HepG2 (cell line): ENCODE measurements around the gene MIR17HG. TPM values are rescaled to one million over a fixed set of nuclear protein-coding genes. Genes with fewer than 3 reads are reported as not detected.

Source experiments
- AKNA ChIP-seq: sonication (generic); formaldehyde crosslinking; IDR thresholded peaks from 2 replicates; pipeline ENCODE4 v1.4.0; 2020; ENCODE audit warnings: missing genetic modification reagents, borderline replicate concordance
- KLF15 ChIP-seq: sonication (generic); formaldehyde crosslinking; IDR thresholded peaks from 2 replicates; pipeline ENCODE4 v1.8.1; 2023; ENCODE audit warnings: borderline replicate concordance, mild to moderate bottlenecking, inconsistent platforms, missing genetic modification reagents, mixed read lengths
- NFYC ChIP-seq: IDR thresholded peaks from 2 replicates; pipeline ENCODE4 v1.6.1; 2016; ENCODE audit warnings: missing genetic modification reagents, missing compliant biosample characterization
- RAD21 ChIP-seq: fragments of 450-650 bp; formaldehyde crosslinking; IDR thresholded peaks from 2 replicates; pipeline ENCODE4 v1.5.0; 2020; ENCODE audit warnings: mild to moderate bottlenecking
- SNAPC2 ChIP-seq: sonication (generic); formaldehyde crosslinking; IDR thresholded peaks from 2 replicates; pipeline ENCODE4 v1.8.1; 2022; ENCODE audit warnings: mild to moderate bottlenecking, missing genetic modification reagents
- THAP9 ChIP-seq: sonication (generic); formaldehyde crosslinking; IDR thresholded peaks from 2 replicates; pipeline ENCODE4; 2020; ENCODE audit warnings: missing genetic modification reagents, mild to moderate bottlenecking, borderline replicate concordance
- ZC3H4 ChIP-seq: sonication (generic); formaldehyde crosslinking; IDR thresholded peaks from 2 replicates; pipeline ENCODE4 v1.4.0; 2020; ENCODE audit warnings: missing genetic modification reagents, borderline replicate concordance
- ZNF143 ChIP-seq: sonication (generic); formaldehyde crosslinking; IDR thresholded peaks from 2 replicates; pipeline ENCODE4 v1.4.0; 2020; ENCODE audit warnings: missing genetic modification reagents
- ZNF24 ChIP-seq: fragments of 450-650 bp; IDR thresholded peaks from 2 replicates; pipeline ENCODE4 v1.6.1; 2017; ENCODE audit warnings: antibody characterized with exemption, mild to moderate bottlenecking
- ZNF354B ChIP-seq: sonication (generic); formaldehyde crosslinking; IDR thresholded peaks from 2 replicates; pipeline ENCODE4 v1.8.0; 2022; ENCODE audit warnings: mild to moderate bottlenecking, missing genetic modification reagents
- ZNF558 ChIP-seq: sonication (generic); formaldehyde crosslinking; IDR thresholded peaks from 2 replicates; pipeline ENCODE4 v1.9.0; 2022; ENCODE audit warnings: mild to moderate bottlenecking, missing genetic modification reagents, borderline replicate concordance
- polyA plus RNA-seq, 8 experiments: library from polyadenylated mRNA; depleted of rRNA in 3 of 8; stranded (reverse) in 7 of 8; unstranded in 1 of 8; fragments of >200 nt; fragmentation: Illumina TruSeq in 4 of 8; extraction: Trizol in 4 of 8; gene quantifications; 2 replicates each; pipeline versions ENCODE4 v1.2.1 to v1.2.3, GENCODE V29; 2011 to 2016; ENCODE audit warnings: low read depth in 4 of 8, missing spikeins in 1 of 8, mixed read lengths in 1 of 8; ENCODE audit not compliant: insufficient read depth in 1 of 8
- total RNA-seq, 5 experiments: library from RNA; depleted of rRNA; stranded (reverse); fragments of >200 nt; fragmentation: Illumina TruSeq; extraction: Trizol; gene quantifications; 2 replicates each; pipeline ENCODE4 v1.2.3, GENCODE V29; 2016; ENCODE audit warnings: low read depth in 1 of 5
- TF ChIP-seq, protein P1 (sequence below): sonication (generic); formaldehyde crosslinking; IDR thresholded peaks from 2 replicates; pipeline ENCODE4 v1.4.0; 2020; ENCODE audit warnings: missing genetic modification reagents
- TF ChIP-seq, protein P2 (sequence below): sonication (generic); formaldehyde crosslinking; IDR thresholded peaks from 2 replicates; pipeline ENCODE4 v1.5.0; 2020; ENCODE audit warnings: missing genetic modification reagents
- TF ChIP-seq, protein P3 (sequence below): sonication (generic); formaldehyde crosslinking; IDR thresholded peaks from 2 replicates; pipeline ENCODE4 v1.8.0; 2022; ENCODE audit warnings: missing genetic modification reagents, low read depth, mild to moderate bottlenecking, borderline replicate concordance
- TF ChIP-seq, protein P4 (sequence below): sonication (generic); formaldehyde crosslinking; IDR thresholded peaks from 2 replicates; pipeline ENCODE4 v1.4.0; 2020; ENCODE audit warnings: low read depth, mild to moderate bottlenecking, missing genetic modification reagents

Gene MIR17HG
- total and polyA plus RNA-seq, 2 of the 13 experiments (the other 11 are each of a cell fraction or from before 2014, with no cell fraction given), result 2.5 to 12.3 TPM

GRCh38 chr13:91348906-91349435, 1.5 kb downstream of the MIR17HG start (continued):
- TF ChIP-seq AKNA (no peak; the same call in 1 of the 2 replicates), RAD21 (CRISPR knock-in tag) (peak; percentile 66; the same call in 1 of the 2 replicates), SNAPC2 (CRISPR knock-in tag) (no peak), KLF15 (CRISPR knock-in tag) (no peak; the same call in 1 of the 2 replicates), ZC3H4 (CRISPR knock-in tag) (no peak), NFYC (CRISPR knock-in tag) (no peak), ZNF354B (CRISPR knock-in tag) (no peak), ZNF143 (CRISPR knock-in tag) (peak; percentile 67), ZNF558 (CRISPR knock-in tag) (no peak; the same call in 1 of the 2 replicates), THAP9 (CRISPR knock-in tag) (peak; percentile 39; the same call in 1 of the 2 replicates), ZNF24 (no peak)
- TF ChIP-seq, protein P1, sequence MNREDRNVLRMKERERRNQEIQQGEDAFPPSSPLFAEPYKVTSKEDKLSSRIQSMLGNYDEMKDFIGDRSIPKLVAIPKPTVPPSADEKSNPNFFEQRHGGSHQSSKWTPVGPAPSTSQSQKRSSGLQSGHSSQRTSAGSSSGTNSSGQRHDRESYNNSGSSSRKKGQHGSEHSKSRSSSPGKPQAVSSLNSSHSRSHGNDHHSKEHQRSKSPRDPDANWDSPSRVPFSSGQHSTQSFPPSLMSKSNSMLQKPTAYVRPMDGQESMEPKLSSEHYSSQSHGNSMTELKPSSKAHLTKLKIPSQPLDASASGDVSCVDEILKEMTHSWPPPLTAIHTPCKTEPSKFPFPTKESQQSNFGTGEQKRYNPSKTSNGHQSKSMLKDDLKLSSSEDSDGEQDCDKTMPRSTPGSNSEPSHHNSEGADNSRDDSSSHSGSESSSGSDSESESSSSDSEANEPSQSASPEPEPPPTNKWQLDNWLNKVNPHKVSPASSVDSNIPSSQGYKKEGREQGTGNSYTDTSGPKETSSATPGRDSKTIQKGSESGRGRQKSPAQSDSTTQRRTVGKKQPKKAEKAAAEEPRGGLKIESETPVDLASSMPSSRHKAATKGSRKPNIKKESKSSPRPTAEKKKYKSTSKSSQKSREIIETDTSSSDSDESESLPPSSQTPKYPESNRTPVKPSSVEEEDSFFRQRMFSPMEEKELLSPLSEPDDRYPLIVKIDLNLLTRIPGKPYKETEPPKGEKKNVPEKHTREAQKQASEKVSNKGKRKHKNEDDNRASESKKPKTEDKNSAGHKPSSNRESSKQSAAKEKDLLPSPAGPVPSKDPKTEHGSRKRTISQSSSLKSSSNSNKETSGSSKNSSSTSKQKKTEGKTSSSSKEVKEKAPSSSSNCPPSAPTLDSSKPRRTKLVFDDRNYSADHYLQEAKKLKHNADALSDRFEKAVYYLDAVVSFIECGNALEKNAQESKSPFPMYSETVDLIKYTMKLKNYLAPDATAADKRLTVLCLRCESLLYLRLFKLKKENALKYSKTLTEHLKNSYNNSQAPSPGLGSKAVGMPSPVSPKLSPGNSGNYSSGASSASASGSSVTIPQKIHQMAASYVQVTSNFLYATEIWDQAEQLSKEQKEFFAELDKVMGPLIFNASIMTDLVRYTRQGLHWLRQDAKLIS (CRISPR knock-in tag), result no peak
- TF ChIP-seq, protein P2, sequence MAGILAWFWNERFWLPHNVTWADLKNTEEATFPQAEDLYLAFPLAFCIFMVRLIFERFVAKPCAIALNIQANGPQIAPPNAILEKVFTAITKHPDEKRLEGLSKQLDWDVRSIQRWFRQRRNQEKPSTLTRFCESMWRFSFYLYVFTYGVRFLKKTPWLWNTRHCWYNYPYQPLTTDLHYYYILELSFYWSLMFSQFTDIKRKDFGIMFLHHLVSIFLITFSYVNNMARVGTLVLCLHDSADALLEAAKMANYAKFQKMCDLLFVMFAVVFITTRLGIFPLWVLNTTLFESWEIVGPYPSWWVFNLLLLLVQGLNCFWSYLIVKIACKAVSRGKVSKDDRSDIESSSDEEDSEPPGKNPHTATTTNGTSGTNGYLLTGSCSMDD (CRISPR knock-in tag), result no peak
- TF ChIP-seq, protein P3, sequence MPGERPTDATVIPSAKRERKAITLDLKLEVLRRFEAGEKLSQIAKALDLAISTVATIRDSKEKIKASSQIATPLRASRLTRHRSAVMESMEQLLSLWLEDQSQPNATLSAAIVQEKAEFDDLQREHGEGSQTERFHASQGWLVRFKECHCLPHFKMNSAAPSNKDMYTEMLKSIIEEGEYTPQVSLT (CRISPR knock-in tag), result peak; percentile 37; the same call in 1 of the 2 replicates
- TF ChIP-seq, protein P4, sequence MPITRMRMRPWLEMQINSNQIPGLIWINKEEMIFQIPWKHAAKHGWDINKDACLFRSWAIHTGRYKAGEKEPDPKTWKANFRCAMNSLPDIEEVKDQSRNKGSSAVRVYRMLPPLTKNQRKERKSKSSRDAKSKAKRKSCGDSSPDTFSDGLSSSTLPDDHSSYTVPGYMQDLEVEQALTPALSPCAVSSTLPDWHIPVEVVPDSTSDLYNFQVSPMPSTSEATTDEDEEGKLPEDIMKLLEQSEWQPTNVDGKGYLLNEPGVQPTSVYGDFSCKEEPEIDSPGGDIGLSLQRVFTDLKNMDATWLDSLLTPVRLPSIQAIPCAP (CRISPR knock-in tag), result no peak
